NCI-H524 (cell line): ENCODE measurements around the gene MEIOC.
"Not testable (repeated sequence)": the region's sequence is repeated elsewhere in the genome, so short reads cannot be mapped to it uniquely, and the experiment has no call there.

Experiments
- DNase-seq, 2 experiments: peaks; one replicate each; lab custom pipeline; 2025; lab: John Stamatoyannopoulos, UW

The MEIOC gene

GRCh38 chr17:44655983-44656710 is at the start of gene MEIOC:
Gene MEIOC, plus strand, starts transcription at chr17:44656468. Its CDS starts 146 bp downstream, at chr17:44656614.
- peak; percentile 67 to 85 for DNase-seq

GRCh38 chr17:44606658-44607057 is 49.6 kb upstream of the MEIOC start:
- DNase-seq = no peak

- DNase-seq = no peak
Observed at GRCh38 chr17:44607836-44608690, 48.2 kb upstream of the MEIOC start.

- DNase-seq = no peak
Observed at GRCh38 chr17:44608727-44609435, 47.4 kb upstream of the MEIOC start.

GRCh38 chr17:44610331-44610730 is 45.9 kb upstream of the MEIOC start:
- DNase-seq = no peak

- DNase-seq = no peak
Observed at GRCh38 chr17:44610871-44611270, 45.4 kb upstream of the MEIOC start.

- no peak for DNase-seq
Observed at GRCh38 chr17:44614862-44615261, 41.4 kb upstream of the MEIOC start.

- DNase-seq = not testable (repeated sequence)
Observed at GRCh38 chr17:44618652-44619051, 37.6 kb upstream of the MEIOC start.

- DNase-seq = no peak
Observed at GRCh38 chr17:44623070-44623725, 33.1 kb upstream of the MEIOC start.

- no peak for DNase-seq
Observed at GRCh38 chr17:44627513-44628242, 28.6 kb upstream of the MEIOC start.

- peak; percentile 52 to 89 for DNase-seq
Observed at GRCh38 chr17:44628243-44629188, 27.8 kb upstream of the MEIOC start.

- no peak for DNase-seq
Observed at GRCh38 chr17:44629314-44629713, 27.0 kb upstream of the MEIOC start.

- DNase-seq = no peak
Observed at GRCh38 chr17:44630703-44631102, 25.6 kb upstream of the MEIOC start.

GRCh38 chr17:44633998-44634397 is 22.3 kb upstream of the MEIOC start:
- no peak for DNase-seq

GRCh38 chr17:44634401-44634800 is 21.9 kb upstream of the MEIOC start:
- DNase-seq = not testable (repeated sequence)

GRCh38 chr17:44636562-44636961 is 19.7 kb upstream of the MEIOC start:
- peak in 1 of 2 experiments; percentile 47 for DNase-seq

- DNase-seq = no peak
Observed at GRCh38 chr17:44637066-44637465, 19.2 kb upstream of the MEIOC start.

GRCh38 chr17:44642834-44643233 is 13.4 kb upstream of the MEIOC start:
- DNase-seq = no peak

GRCh38 chr17:44645341-44645740 is 10.9 kb upstream of the MEIOC start:
- DNase-seq = no peak

- DNase-seq = no peak
Observed at GRCh38 chr17:44646280-44646679, 10.0 kb upstream of the MEIOC start.
